Stomach smooth muscle (tissue), 2 donors: ENCODE measurements around the gene POU2F2.

ENCODE experiments used
- H3K27ac ChIP-seq: one replicate; pipeline ENCODE4 v1.7.0; 2013; ENCODE audit warnings: mild to moderate bottlenecking, low read length, inconsistent platforms
- H3K27me3 ChIP-seq, 2 donors: one replicate each; pipeline ENCODE4 v1.7.0; 2013; ENCODE audit warnings: low read length in 2 of 2; ENCODE audit not compliant: insufficient read depth in 2 of 2, control insufficient read depth in 1 of 2
- H3K36me3 ChIP-seq, 2 donors: one replicate each; pipeline ENCODE4 v1.7.0; 2013; ENCODE audit warnings: low read length in 2 of 2; ENCODE audit not compliant: control insufficient read depth in 2 of 2, insufficient read depth in 2 of 2
- H3K4me1 ChIP-seq: one replicate; pipeline ENCODE4 v1.7.0; 2013; ENCODE audit warnings: low read length; ENCODE audit not compliant: control insufficient read depth, insufficient read depth
- H3K4me3 ChIP-seq, 2 donors: one replicate each; pipeline ENCODE4 v1.7.0; 2013; ENCODE audit warnings: low read length in 2 of 2
- H3K9ac ChIP-seq, 2 donors: one replicate each; pipeline ENCODE4 v1.7.0; 2013; ENCODE audit warnings: low read length in 2 of 2, mild to moderate bottlenecking in 1 of 2
- H3K9me3 ChIP-seq, 2 donors: one replicate each; pipeline ENCODE4 v1.7.0; 2013; ENCODE audit warnings: low read length in 2 of 2; ENCODE audit not compliant: control insufficient read depth in 2 of 2
- donor health status: healthy.
- donor health status: Pancreatic carcinoma.

The POU2F2 gene

DNA sequence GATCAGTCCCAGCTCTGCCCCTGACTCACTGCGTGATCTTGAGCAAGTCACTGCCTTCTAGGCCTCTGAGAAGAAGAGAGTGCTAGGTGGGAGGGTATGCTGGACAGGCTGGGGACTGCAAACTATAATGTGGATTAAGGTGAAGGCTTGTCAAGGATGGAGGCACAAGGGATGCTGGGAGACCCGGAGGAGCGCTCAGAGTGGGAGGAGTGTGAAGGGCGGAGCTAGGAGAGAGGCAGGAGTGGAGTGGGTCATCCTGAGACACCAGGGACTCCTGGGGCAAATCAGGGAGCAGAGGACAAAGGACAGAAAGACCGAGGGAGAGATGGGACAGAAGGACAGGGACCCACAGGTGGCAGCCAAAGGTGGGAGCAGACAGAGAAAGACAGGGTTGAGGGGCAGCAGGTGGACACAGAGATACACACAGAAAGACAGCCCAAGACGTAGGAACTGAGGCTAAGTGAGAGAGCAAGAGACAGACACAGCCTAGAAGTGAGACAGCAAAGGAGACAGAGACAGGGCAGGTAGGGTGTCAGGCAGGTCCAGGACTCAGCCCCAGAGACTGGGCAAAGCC is 64.8 kb downstream of the POU2F2 start:
- Histone ChIP-seq H3K4me3 (no peak overlapping the region), H3K4me1 (peaks cover 21% of the 10 kb centered on the region), H3K27ac (no peak overlapping the region), H3K9me3 (no peaks in the 10 kb centered on the region), H3K9ac (no peak overlapping the region), H3K36me3 (peaks cover 7 to 14% of the 10 kb centered on the region in 2 donors), H3K27me3 (no peaks in the 10 kb centered on the region)

DNA sequence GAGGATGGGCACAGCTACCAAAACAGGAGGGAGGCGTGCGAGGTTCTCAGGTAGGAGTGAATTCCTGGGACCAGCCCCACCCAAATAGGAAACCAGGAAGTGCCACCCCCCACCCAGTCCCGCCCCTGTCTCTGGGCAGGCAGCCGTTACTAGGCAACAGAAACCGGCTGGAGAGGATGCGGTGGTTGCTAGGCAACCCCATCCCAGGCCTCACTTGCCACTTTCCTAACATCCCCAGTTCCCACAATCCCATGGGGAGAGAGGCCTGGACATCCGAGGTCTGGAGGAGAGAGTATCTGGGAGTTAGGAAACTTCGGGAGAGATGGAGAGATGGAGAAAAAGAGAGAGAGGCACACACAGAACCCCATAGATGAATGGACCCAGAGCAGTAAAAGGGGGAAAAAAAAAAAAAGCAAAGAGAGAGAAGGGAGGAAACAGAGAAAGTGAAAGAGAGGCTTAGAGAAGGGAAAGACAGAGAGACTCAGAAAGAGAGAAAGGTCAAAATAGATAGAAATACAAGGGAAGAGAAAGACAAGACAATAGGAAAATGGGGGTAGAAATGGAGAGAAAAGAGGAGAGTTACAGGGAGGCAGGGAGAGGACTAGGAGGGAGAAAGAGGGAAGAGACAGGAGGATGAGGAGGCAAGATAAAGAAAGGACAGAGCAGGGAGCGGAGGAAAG is 66.0 kb downstream of the POU2F2 start:
- Histone ChIP-seq H3K36me3 (peaks cover 16% of the 10 kb centered on the region in 2 donors), H3K4me3 (no peak overlapping the region), H3K27ac (no peak overlapping the region), H3K27me3 (no peaks in the 10 kb centered on the region), H3K9ac (no peak overlapping the region), H3K4me1 (peaks cover 21% of the 10 kb centered on the region), H3K9me3 (no peaks in the 10 kb centered on the region)

DNA sequence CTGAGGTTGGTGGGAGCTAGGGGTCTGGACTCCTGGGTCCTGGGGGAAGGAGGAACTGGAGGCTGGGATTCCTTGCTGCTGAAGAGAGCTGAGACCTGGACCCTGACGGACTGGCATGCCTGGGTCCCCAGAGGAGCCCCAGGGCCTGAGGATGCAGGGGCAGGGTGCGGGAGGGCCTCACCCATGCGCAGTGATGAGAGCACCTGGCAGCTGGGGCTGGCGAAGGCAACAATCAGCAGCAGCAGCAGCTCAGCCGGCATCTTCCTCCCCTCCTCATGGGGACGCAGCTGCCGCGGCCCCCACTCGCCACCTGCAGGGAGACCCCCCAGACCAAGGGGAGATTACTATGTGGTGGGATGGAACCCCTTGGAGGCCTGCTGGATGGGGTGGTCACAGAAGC is 66.7 kb downstream of the POU2F2 start:
- Histone ChIP-seq H3K9ac (no peak overlapping the region), H3K4me3 (no peak overlapping the region), H3K4me1 (peaks cover 17% of the 10 kb centered on the region), H3K27ac (no peak overlapping the region), H3K36me3 (peaks cover 16% of the 10 kb centered on the region in 2 donors), H3K27me3 (no peaks in the 10 kb centered on the region), H3K9me3 (no peaks in the 10 kb centered on the region)

DNA sequence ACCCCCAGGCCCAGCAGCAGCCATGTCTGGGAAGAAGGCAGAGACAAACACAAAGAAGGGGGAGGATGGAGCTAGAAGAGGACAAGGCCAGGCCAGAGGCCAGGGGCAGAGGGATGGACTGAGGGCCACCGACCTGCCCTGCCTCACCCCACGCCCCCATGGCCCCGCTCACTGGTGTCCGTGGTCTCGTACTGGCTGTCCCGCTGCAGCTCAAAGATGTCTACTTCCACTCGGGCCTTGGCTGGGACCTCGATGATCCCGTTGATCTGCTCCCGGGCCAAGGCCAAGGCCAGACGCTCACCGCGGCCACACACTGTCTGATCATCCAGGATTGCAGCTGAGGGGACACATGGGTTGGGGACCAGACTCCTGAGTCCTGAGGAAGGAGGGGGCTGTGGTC is 67.2 kb downstream of the POU2F2 start:
- Histone ChIP-seq H3K4me1 (peaks cover 13% of the 10 kb centered on the region), H3K4me3 (no peak overlapping the region), H3K27ac (no peak overlapping the region), H3K9ac (no peak overlapping the region), H3K9me3 (no peaks in the 10 kb centered on the region), H3K36me3 (peaks cover 18% of the 10 kb centered on the region in 2 donors), H3K27me3 (no peaks in the 10 kb centered on the region)

DNA sequence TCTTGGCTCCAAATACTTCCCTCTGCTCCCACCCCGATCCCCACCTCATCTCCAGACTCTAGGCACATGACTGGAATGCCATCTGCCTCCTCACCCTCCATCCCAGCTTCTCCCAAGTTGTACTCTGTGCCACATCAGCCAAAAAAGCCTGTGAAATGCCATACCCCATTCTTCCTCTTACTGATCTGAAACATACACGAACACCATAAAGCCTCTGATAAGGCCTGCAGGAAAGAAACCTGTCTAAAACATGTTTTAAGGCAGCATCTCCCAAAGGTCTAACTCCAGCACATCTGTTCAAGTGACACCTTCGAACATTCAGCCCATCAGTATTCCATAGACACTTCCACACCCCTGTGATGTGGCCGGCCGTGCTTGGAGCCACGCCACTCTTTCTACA is 67.8 kb downstream of the POU2F2 start:
- Histone ChIP-seq H3K4me3 (no peak overlapping the region), H3K4me1 (peaks cover 13% of the 10 kb centered on the region), H3K27me3 (no peaks in the 10 kb centered on the region), H3K27ac (no peak overlapping the region), H3K9ac (peak overlapping the region in 1 of 2 donors; percentile 21), H3K36me3 (peaks cover 18 to 24% of the 10 kb centered on the region in 2 donors), H3K9me3 (no peaks in the 10 kb centered on the region)

DNA sequence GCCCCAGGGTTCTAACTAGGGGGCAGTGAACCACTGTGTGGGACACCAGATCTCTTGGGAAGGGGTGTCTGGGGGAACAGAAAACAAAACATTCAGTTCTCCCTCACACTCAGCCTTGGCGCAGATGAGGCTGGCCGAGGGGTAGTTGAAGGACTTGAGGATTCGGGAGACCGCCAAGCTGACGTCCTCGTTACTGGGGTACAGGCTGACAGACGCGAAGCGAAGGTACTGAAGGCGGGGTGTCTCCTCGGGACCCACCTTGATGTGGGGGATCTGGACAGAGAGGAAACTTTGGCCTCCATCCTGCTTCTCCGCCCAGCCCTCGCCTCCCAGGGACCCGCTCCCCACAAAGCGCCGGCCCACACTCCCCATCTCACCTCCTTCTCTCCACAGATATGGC is 69.9 kb downstream of the POU2F2 start:
- Histone ChIP-seq H3K4me1 (no peaks in the 10 kb centered on the region), H3K27ac (no peak overlapping the region), H3K9ac (no peak overlapping the region), H3K36me3 (peaks cover 23 to 34% of the 10 kb centered on the region in 2 donors), H3K27me3 (no peaks in the 10 kb centered on the region), H3K9me3 (no peaks in the 10 kb centered on the region), H3K4me3 (no peak overlapping the region)

DNA sequence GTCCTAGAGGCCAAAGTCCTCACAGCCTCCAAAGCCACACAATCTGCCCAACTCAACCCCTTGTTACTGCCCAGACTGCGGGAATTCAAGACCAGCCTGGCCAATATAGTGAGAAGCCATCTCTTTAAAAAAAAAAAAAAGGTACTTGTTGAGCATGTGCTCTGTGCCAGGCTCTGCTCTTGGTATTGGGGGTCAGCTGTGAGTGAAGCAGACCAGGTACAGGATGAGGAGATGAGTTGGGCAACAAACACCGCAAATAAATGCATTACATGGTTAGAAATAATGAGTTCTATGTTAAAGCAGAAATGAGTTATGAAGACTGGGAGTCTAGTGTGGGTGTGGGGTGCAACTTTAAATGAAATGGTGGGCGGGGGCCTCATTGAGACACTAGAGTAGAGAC is 72.1 kb downstream of the POU2F2 start:
- Histone ChIP-seq H3K27me3 (no peaks in the 10 kb centered on the region), H3K4me3 (no peak overlapping the region), H3K36me3 (peaks cover 35 to 45% of the 10 kb centered on the region in 2 donors), H3K9ac (no peak overlapping the region), H3K9me3 (no peaks in the 10 kb centered on the region), H3K27ac (no peak overlapping the region), H3K4me1 (no peaks in the 10 kb centered on the region)

DNA sequence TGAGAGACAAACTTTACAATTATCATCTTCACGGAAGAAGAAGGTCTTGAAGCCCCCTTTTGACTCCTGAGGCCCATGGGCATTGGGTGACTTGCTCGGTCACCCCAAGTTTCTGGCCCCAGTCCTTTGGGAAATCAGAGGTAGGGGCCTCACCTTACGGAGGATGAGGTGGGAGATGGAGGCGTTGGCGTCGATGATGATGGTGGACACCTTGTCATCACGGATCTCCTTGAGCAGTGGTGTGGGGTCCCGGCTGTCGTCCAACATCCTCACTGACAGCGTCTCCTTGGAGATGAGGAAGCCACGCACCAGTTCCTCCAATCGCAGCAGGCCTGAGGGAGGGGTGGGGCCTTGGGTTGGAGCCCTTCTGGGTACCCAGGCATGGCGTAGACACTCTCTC is 73.0 kb downstream of the POU2F2 start:
- H3K27ac ChIP-seq, result no peak overlapping the region
- H3K27me3 ChIP-seq, result no peaks in the 10 kb centered on the region
- no peak overlapping the region for H3K9ac ChIP-seq
- peaks cover 39 to 53% of the 10 kb centered on the region in 2 donors for H3K36me3 ChIP-seq
- H3K4me3 ChIP-seq, result no peak overlapping the region
- no peaks in the 10 kb centered on the region for H3K4me1 ChIP-seq
- no peaks in the 10 kb centered on the region for H3K9me3 ChIP-seq

DNA sequence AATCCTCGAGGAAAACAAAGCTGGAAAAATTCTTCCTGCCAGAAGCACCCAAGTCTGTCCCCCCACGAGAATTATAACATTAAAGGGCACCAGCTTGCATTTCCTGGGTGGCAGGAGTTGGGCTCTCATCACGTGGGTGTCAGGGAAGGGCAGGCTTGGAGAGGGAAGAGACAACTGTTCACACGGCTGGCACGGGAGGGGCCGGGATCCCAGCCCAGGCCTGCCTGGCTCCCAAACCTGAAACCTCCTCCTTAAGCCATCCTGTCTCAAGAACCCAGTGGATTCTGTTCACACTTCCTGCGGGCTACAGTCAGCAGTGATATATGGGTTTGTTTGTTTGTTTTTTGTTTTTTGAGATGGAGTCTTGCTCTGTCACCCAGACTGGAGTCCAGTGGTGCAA is 74.4 kb downstream of the POU2F2 start:
- no peak overlapping the region for H3K9ac ChIP-seq
- H3K4me1 ChIP-seq, result no peaks in the 10 kb centered on the region
- H3K27me3 ChIP-seq, result no peaks in the 10 kb centered on the region
- no peak overlapping the region for H3K4me3 ChIP-seq
- H3K36me3 ChIP-seq, result peaks cover 49 to 57% of the 10 kb centered on the region in 2 donors
- no peaks in the 10 kb centered on the region for H3K9me3 ChIP-seq
- no peak overlapping the region for H3K27ac ChIP-seq

DNA sequence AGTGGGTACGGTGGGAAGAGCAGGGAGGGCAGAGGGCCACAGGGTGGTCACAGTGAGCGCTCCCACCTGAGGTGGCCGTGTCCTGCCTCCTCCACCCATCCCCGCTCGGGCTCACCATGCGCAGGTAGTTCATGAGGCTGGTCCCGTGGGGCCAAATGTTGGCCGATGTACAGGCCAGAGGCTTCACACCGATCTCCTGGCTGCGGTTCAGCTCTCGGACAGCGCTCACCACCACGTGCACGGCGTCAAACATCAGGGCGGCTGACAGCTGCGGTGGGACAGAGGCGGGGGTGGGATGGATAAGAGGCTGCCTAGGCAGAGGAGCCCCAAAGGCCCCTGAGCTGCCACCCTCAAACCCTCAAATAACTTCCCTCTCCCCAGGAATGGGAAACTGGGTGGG is 78.0 kb downstream of the POU2F2 start:
- no peaks in the 10 kb centered on the region for H3K9me3 ChIP-seq
- no peak overlapping the region for H3K27ac ChIP-seq
- no peaks in the 10 kb centered on the region for H3K27me3 ChIP-seq
- no peak overlapping the region for H3K9ac ChIP-seq
- H3K4me3 ChIP-seq, result no peak overlapping the region
- H3K4me1 ChIP-seq, result no peaks in the 10 kb centered on the region
- H3K36me3 ChIP-seq, result peaks cover 33 to 46% of the 10 kb centered on the region in 2 donors
